Glutamatergic neuron (in vitro differentiated cells): ENCODE measurements around the gene LRCH2. TPM values are rescaled to one million over a fixed set of nuclear protein-coding genes. Genes with fewer than 3 reads are reported as not detected.

Source experiments
- DNase-seq: peaks from one replicate; pipeline ENCODE4 v3.0.0; 2022
- H3K27ac Mint-ChIP-seq: one replicate; pipeline ENCODE4 v1.8.0; 2020; ENCODE audit warnings: mild to moderate bottlenecking, mixed read lengths, inconsistent platforms; ENCODE audit not compliant: unreplicated experiment
- H3K27me3 Mint-ChIP-seq: one replicate; pipeline ENCODE4 v1.8.0; 2020; ENCODE audit warnings: mild to moderate bottlenecking, moderate library complexity, mixed read lengths, inconsistent platforms; ENCODE audit not compliant: unreplicated experiment
- H3K36me3 Mint-ChIP-seq: one replicate; pipeline ENCODE4 v1.8.0; 2020; ENCODE audit warnings: mild to moderate bottlenecking, mixed read lengths, inconsistent platforms; ENCODE audit not compliant: unreplicated experiment
- H3K4me1 Mint-ChIP-seq: one replicate; pipeline ENCODE4 v1.8.0; 2020; ENCODE audit warnings: mild to moderate bottlenecking, low read depth, mixed read lengths, inconsistent platforms; ENCODE audit not compliant: unreplicated experiment
- H3K4me3 Mint-ChIP-seq: one replicate; pipeline ENCODE4 v1.8.0; 2020; ENCODE audit warnings: mild to moderate bottlenecking, mixed read lengths, inconsistent platforms; ENCODE audit not compliant: unreplicated experiment
- H3K9me3 Mint-ChIP-seq: one replicate; pipeline ENCODE4 v1.8.0; 2020; ENCODE audit warnings: mild to moderate bottlenecking, moderate library complexity, mixed read lengths, inconsistent platforms; ENCODE audit not compliant: unreplicated experiment
- CTCF ChIP-seq: fragments of 200-600 bp; sonication (generic); IDR thresholded peaks from one replicate; pipeline ENCODE4 v1.5.0; 2021; ENCODE audit not compliant: partially characterized antibody, unreplicated experiment
- total RNA-seq: library from RNA; stranded (reverse); fragmentation: NEBNext Ultra II Directional; extraction: Animal tissue kit (Norgen Biotek cat#: 25700); gene quantifications from one replicate; pipeline ENCODE4 v1.2.1, GENCODE V29; 2021; ENCODE audit not compliant: unreplicated experiment

Gene LRCH2
- total RNA-seq, 1 donor from 2014 or later: 24.2 TPM

DNA sequence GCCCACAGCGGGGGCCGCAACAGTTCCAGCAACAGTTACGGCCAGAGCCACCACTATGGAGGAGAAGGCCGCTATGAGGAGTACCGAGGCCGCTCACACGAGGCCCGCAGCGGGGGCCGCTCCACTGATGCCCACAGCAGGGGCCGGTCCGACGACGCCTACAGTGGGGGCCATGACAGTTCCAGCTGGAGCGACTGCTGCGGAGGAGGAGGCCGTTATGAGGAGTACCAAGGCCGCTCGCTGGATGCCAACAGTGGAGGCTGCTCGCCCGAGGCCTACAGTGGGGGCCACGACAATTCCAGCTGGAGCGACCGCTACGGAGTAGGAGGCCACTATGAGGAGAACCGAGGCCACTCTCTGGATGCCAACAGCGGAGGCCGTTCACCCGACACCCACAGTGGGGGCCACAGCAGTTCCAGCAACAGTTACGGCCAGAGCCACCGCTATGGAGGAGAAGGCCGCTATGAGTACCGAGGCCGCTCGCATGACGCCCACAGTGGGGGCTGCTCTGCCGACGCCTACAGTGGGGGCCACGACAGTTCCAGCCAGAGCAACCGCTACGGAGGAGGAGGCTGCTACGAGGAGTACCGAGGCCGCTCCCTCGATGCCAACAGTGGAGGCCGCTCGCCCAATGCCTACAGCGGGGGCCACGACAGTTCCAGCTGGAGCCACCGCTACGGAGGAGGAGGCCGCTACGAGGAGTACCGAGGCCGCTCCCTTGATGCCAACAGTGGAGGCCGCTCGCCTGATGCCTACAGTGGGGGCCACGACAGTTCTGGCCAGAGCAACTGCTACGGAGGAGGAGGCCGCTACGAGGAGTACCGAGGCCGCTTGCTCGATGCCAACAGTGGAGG is 43.0 kb downstream of the LRCH2 start:
- no peak overlapping the region for H3K4me3 Mint-ChIP-seq
- no peak for TF ChIP-seq CTCF
- H3K36me3 Mint-ChIP-seq: no peaks in the 10 kb centered on the region
- peaks cover 2% of the 10 kb centered on the region for H3K9me3 Mint-ChIP-seq
- no peak for DNase-seq
- H3K27ac Mint-ChIP-seq: no peak overlapping the region
- H3K4me1 Mint-ChIP-seq: peaks cover 5% of the 10 kb centered on the region
- H3K27me3 Mint-ChIP-seq: peaks cover 3% of the 10 kb centered on the region

- TF ChIP-seq CTCF: no peak
- H3K27ac Mint-ChIP-seq: no peak overlapping the region
- H3K4me1 Mint-ChIP-seq: peaks cover 5% of the 10 kb centered on the region
- H3K27me3 Mint-ChIP-seq: peaks cover 3% of the 10 kb centered on the region
- H3K4me3 Mint-ChIP-seq: no peak overlapping the region
- no peaks in the 10 kb centered on the region for H3K36me3 Mint-ChIP-seq
- DNase-seq: no peak
- peaks cover 2% of the 10 kb centered on the region for H3K9me3 Mint-ChIP-seq
Observed at GRCh38 chrX:115189646-115190635, 44.0 kb downstream of the LRCH2 start.

DNA sequence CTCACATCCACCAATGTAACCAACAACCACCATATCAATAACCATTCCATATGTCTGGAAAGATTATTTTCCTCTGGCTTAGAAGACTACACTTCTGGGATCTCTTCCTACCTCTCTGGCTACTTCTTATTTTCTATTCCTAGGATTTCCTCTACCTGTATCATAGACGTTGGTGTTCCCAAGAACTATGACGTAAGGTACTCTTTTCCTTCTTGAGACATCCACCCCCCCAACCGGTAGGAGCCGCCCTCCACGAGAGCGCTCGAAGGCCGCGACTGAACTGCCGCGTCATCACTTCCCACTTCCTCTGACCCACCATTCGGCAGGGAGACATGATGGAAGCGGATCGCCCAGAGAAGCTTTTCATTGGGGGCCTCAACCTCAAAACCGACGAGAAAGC is 44.8 kb downstream of the LRCH2 start, which contains the start of gene RBMXL3:
RBMXL3 (plus strand) TSS at position 301 of the 400 bp plus-strand sequence; CDS start at position 333, 32 bp downstream.
- peaks cover 5% of the 10 kb centered on the region for H3K4me1 Mint-ChIP-seq
- H3K27ac Mint-ChIP-seq: no peak within 1 kb of the TSS
- DNase-seq: no peak
- no peak for TF ChIP-seq CTCF
- no peaks in the 10 kb centered on the region for H3K36me3 Mint-ChIP-seq
- peaks cover 2% of the 10 kb centered on the region for H3K9me3 Mint-ChIP-seq
- peaks cover 3% of the 10 kb centered on the region for H3K27me3 Mint-ChIP-seq
- H3K4me3 Mint-ChIP-seq: no peak within 1 kb of the TSS

DNA sequence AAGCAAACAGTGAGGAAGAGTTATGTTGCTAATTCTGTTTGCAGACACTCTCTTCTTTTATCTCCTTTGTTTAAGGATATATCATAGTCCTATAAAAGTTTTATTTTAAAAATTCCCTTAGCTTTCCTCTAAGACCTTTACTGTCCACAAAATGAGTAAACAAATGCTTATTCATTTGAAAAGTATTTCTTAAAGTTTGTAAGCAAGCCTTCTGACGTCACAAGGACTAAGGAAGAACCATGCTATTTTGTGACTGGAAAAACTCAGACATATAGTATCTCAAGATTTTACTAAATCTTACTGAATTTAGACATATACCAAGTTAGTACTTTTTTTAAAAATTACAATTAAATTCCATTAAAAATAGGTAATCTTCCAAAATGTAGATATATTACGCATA is 49.9 kb downstream of the LRCH2 start:
- Mint-ChIP-seq H3K27ac (no peak overlapping the region), H3K9me3 (no peaks in the 10 kb centered on the region), H3K4me3 (no peak overlapping the region), H3K27me3 (no peaks in the 10 kb centered on the region), H3K4me1 (peaks cover 2% of the 10 kb centered on the region), H3K36me3 (no peaks in the 10 kb centered on the region)
- TF ChIP-seq CTCF: no peak
- no peak for DNase-seq
